ENCODE results near the gene DENND4C.

- TF ChIP-seq CTCF (IDR thresholded peaks at IDR 0.05) (no peak), POLR2A (IDR thresholded peaks at IDR 0.05) (no peak)
These were observed 27.4 kb upstream of the DENND4C start for GRCh38 chr9:19203058-19203457.

Data from testis (tissue), 2 donors.